Measurements from ENCODE around the gene FUT8. TPM values are rescaled to one million over a fixed set of nuclear protein-coding genes. Genes with fewer than 3 reads are reported as not detected.
A peak's percentile ranks its signal among the peaks of the same experiment; 100 is the strongest.

Gene FUT8
- total and polyA plus RNA-seq, 9 donors, result 9.2 to 21.1 (median 13.4) TPM

DNA sequence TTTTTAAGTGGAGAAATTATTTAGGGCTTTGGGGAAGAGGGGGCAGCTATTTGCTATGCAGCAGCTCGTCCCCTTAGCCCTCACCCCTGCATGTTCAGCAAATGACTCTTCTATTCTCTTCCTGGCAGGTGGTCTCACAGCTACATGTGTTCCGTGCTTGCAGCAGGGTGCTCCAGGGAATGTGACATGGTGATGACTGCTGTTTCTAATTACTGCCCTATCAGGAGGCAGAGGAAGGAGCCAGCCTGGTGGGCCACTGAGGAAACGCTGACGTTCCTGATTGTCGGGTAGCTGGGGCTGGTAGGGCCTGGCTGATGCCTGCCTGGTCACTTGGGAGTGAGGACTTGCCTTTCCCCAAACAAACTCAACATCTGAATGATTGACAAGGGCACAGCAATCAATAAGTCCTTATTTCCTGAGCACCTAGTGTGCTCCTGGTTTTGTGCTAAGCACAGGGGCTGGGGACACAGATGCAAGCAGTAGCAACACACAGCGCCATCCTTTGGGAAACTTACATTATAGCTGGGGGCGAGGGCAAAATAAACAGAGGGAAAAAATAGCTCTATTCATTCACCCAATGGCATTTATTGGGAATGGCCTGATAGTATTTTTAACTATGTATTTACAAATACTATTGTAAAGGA is 377.8 kb downstream of the FUT8 start:
- Histone ChIP-seq H3K27me3 (ENCODE audit: control insufficient read depth, insufficient read depth, low read length) (peaks cover 6% of the 10 kb centered on the region), H3K9me3 (replicated peaks; ENCODE audit: control insufficient read depth, low read depth, low read length) (no peaks in the 10 kb centered on the region), H3K27ac (ENCODE audit: low read length) (no peak overlapping the region), H3K4me3 (ENCODE audit: low read length) (no peak overlapping the region), H3K36me3 (ENCODE audit: control insufficient read depth, insufficient read depth, low read length) (no peaks in the 10 kb centered on the region), H3K4me1 (ENCODE audit: control insufficient read depth, insufficient read depth, low read length) (no peaks in the 10 kb centered on the region)
- WGBS (ENCODE audit: insufficient coverage), result no CpG with 5 or more reads among the region's 7 CpGs
- no peak for DNase-seq

DNA sequence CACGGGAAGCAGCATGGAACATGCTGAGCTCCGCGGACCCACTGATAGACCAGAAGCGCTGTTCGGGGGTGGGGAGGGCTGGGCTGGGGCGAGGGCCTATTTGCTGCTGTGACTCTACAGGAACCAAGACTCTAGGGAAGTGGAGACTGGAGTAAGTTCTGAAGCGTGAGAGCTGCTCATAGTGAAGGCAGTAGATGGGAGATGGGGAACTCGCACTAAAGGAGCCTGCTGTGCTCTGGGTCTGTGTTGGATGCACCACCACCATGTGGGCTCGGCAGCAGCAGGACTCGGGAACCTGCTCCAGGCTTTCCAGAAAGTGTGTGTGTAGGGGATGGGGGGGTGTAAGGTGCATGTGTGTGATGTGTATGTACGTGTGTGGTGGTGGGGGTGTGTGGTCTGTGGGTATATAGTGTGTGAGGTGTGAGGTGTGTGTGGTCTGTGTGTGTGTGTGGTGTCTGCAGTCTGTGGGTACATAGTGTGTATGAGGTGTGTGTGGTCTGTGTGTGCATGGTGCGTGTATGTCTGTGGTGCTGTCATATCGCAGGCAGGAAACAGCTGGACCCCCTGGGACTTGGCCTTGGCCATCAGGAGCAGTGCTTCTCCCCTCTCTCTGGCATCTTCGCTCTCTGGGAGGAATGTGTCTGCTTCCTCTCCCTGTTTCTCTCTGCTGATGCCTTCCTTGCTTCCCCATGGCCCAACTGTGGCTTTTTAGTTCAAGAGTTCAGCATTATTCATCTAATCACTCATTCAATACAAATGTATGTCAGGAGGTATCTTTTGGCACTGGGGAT is 378.9 kb downstream of the FUT8 start:
- Histone ChIP-seq H3K36me3 (ENCODE audit: control insufficient read depth, insufficient read depth, low read length) (no peaks in the 10 kb centered on the region), H3K4me1 (ENCODE audit: control insufficient read depth, insufficient read depth, low read length) (no peaks in the 10 kb centered on the region), H3K4me3 (ENCODE audit: low read length) (no peak overlapping the region), H3K27me3 (ENCODE audit: control insufficient read depth, insufficient read depth, low read length) (peaks cover 6% of the 10 kb centered on the region), H3K9me3 (replicated peaks; ENCODE audit: control insufficient read depth, low read depth, low read length) (no peaks in the 10 kb centered on the region), H3K27ac (ENCODE audit: low read length) (no peak overlapping the region)
- WGBS (ENCODE audit: insufficient coverage), result 55% methylated on average over 13 of the region's 14 CpGs
- DNase-seq, result peak; percentile 8

DNA sequence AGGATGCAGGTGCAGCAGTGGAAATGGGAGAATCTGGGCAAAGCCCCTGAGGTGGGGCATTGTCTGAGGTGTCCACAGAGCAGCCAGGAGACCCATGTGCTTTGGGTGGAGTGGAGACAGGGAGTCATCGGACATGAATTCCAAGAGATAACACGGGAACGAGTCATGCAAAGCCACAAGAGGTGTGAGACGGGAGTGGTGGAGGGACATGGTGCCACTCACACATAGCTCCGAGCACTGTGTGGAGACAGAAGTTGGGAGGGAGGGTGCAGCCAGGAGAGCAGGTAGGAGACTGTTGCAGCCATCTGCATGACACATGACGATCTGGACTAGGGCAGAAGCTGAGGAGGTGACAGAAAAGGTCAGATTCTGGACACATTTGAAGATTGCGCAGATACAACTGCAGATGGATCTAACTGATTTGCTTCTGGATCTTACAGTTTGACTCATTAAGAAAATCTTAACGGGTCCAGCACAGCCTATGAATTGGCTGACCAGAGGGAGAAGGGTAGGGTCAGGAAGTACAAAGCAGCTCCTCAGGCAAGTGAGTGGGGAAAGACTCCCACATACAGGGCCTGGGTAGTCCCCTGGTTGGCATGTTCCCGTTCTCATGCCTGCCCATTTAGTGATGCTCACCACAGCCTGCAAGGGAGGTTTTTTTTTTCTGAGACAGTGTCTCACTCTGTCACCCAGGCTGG is 379.8 kb downstream of the FUT8 start:
- no peaks in the 10 kb centered on the region for H3K36me3 ChIP-seq (ENCODE audit: control insufficient read depth, insufficient read depth, low read length)
- DNase-seq, result no peak
- WGBS (ENCODE audit: insufficient coverage), result 76% methylated on average over 9 of the region's 9 CpGs

More for the DNA sequence above, 379.8 kb downstream of the FUT8 start:
- no peaks in the 10 kb centered on the region for H3K9me3 ChIP-seq (replicated peaks; ENCODE audit: control insufficient read depth, low read depth, low read length)
- H3K4me1 ChIP-seq (ENCODE audit: control insufficient read depth, insufficient read depth, low read length), result no peaks in the 10 kb centered on the region
- H3K4me3 ChIP-seq (ENCODE audit: low read length), result no peak overlapping the region
- H3K27ac ChIP-seq (ENCODE audit: low read length), result no peak overlapping the region
- H3K27me3 ChIP-seq (ENCODE audit: control insufficient read depth, insufficient read depth, low read length), result peaks cover 6% of the 10 kb centered on the region

All from muscle of leg (tissue), 11 donors.